ENCODE measurements around the gene MYZAP. TPM values are rescaled to one million over a fixed set of nuclear protein-coding genes. Genes with fewer than 3 reads are reported as not detected.
A peak's percentile ranks its signal among the peaks of the same experiment; 100 is the strongest.

MYZAP gene
- total RNA-seq, 1 donor from 2014 or later, result not detected

GRCh38 chr15:57676585-57676984 lies 84.9 kb downstream of the MYZAP start:
- H3K36me3 Mint-ChIP-seq (ENCODE audit: low read depth), result no peaks in the 10 kb centered on the region
- intact Hi-C loops (cut with micrococcal nuclease), result no loop called here

GRCh38 chr15:57677204-57677603 lies 85.5 kb downstream of the MYZAP start:
- no peaks in the 10 kb centered on the region for H3K9me3 Mint-ChIP-seq
- intact Hi-C loops (cut with micrococcal nuclease), result no loop called here
- H3K4me1 Mint-ChIP-seq, result peaks cover 7% of the 10 kb centered on the region
- no peaks in the 10 kb centered on the region for H3K36me3 Mint-ChIP-seq (ENCODE audit: low read depth)
- no peak overlapping the region for H3K27ac Mint-ChIP-seq
- peaks cover 16% of the 10 kb centered on the region for H3K27me3 Mint-ChIP-seq
- no peak overlapping the region for H3K4me3 Mint-ChIP-seq
- DNase-seq, result peak; percentile 24

More at GRCh38 chr15:57676585-57676984, 84.9 kb downstream of the MYZAP start:
- peaks cover 7% of the 10 kb centered on the region for H3K4me1 Mint-ChIP-seq
- no peaks in the 10 kb centered on the region for H3K9me3 Mint-ChIP-seq
- peaks cover 21% of the 10 kb centered on the region for H3K27me3 Mint-ChIP-seq
- DNase-seq, result peak; percentile 15
- H3K4me3 Mint-ChIP-seq, result no peak overlapping the region
- H3K27ac Mint-ChIP-seq, result no peak overlapping the region

GRCh38 chr15:57680021-57680420 lies 88.3 kb downstream of the MYZAP start:
- intact Hi-C loops (cut with micrococcal nuclease), result no loop called here
- DNase-seq, result peak; percentile 37
- H3K27ac Mint-ChIP-seq, result peak overlapping the region; percentile 8
- H3K27me3 Mint-ChIP-seq, result peaks cover 4% of the 10 kb centered on the region
- no peaks in the 10 kb centered on the region for H3K36me3 Mint-ChIP-seq (ENCODE audit: low read depth)
- H3K9me3 Mint-ChIP-seq, result no peaks in the 10 kb centered on the region
- peaks cover 7% of the 10 kb centered on the region for H3K4me1 Mint-ChIP-seq
- H3K4me3 Mint-ChIP-seq, result peak overlapping the region; percentile 4

- peak; percentile 40 for DNase-seq
- Mint-ChIP-seq H3K36me3 (ENCODE audit: low read depth) (no peaks in the 10 kb centered on the region), H3K4me3 (no peak overlapping the region), H3K4me1 (peaks cover 7% of the 10 kb centered on the region), H3K27me3 (no peaks in the 10 kb centered on the region), H3K27ac (no peak overlapping the region), H3K9me3 (no peaks in the 10 kb centered on the region)
- intact Hi-C loops (cut with micrococcal nuclease), result no loop called here
Observed at GRCh38 chr15:57681011-57681410, 89.3 kb downstream of the MYZAP start.

- Mint-ChIP-seq H3K27me3 (no peaks in the 10 kb centered on the region), H3K9me3 (no peaks in the 10 kb centered on the region), H3K4me3 (no peak overlapping the region), H3K27ac (no peak overlapping the region), H3K36me3 (ENCODE audit: low read depth) (no peaks in the 10 kb centered on the region), H3K4me1 (peaks cover 7% of the 10 kb centered on the region)
- no peak for DNase-seq
- intact Hi-C loops (cut with micrococcal nuclease), result no loop called here
Observed at GRCh38 chr15:57683481-57683880, 91.8 kb downstream of the MYZAP start.

- Mint-ChIP-seq H3K9me3 (no peaks in the 10 kb centered on the region), H3K27ac (no peak overlapping the region), H3K4me3 (no peak overlapping the region), H3K4me1 (peaks cover 7% of the 10 kb centered on the region), H3K36me3 (ENCODE audit: low read depth) (no peaks in the 10 kb centered on the region), H3K27me3 (no peaks in the 10 kb centered on the region)
- intact Hi-C loops (cut with micrococcal nuclease), result no loop called here
- peak; percentile 50 for DNase-seq
Observed at GRCh38 chr15:57684491-57685151, 92.9 kb downstream of the MYZAP start.

DNA sequence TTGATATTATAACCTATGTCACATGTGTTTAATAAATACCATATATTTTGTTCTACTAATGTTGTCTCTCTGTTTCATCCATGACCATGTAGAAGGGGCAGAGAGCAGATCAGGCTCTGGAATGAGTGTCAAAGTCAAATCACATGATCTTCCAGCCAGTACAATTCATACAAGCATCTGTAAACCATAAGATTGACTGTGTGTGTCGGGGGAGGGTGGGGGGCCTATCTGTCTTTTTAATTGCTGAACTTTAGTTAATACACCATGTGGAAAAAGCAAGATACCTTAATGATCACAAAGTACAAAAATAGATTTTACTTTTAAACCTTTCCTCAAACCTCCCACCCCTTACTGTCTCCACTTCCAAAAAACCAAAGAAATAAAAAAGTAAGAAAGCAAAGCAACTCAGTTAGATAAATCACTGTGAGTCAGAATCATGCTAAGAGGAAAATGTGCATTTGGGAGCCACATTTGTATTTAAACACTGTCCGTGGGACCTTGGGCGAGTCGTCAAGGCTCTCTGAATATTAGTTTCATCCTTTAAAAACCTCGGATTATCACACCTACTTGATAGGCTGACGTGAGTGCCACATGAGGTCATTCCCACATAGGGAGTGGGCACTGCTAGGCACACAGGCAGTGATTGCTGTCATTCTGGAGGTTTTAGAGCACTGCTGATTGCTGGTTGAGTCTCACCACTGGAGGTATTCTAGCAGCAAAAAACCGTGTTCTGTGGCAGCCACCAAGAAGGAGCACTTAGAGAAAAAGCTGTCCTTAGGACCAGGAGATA lies 93.8 kb downstream of the MYZAP start:
- Mint-ChIP-seq H3K36me3 (ENCODE audit: low read depth) (no peaks in the 10 kb centered on the region), H3K27me3 (no peaks in the 10 kb centered on the region), H3K4me1 (peaks cover 1% of the 10 kb centered on the region), H3K27ac (no peak overlapping the region), H3K9me3 (no peaks in the 10 kb centered on the region), H3K4me3 (no peak overlapping the region)
- peak; percentile 34 for DNase-seq
- intact Hi-C loops (cut with micrococcal nuclease), result no loop called here

DNA sequence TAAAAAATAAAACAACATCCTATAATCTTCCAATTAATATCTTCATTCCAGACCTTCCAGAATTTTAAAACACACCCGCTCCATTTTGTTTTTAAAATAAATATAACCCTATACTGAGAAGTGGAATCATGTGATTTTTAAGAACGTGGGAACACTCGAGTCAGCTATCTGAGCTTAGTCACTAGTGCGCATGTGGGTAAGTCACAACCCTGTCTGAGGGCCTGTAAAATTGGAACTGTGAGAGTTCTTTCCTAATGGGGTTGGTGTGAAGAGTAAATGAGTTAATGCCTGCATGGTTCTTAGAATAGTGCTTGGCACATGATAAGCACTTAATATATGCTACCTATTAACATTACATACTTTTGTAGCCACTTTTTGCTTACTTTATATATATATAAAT lies 95.0 kb downstream of the MYZAP start:
- no peaks in the 10 kb centered on the region for H3K36me3 Mint-ChIP-seq (ENCODE audit: low read depth)
- peak; percentile 45 for DNase-seq
- H3K9me3 Mint-ChIP-seq, result no peaks in the 10 kb centered on the region
- intact Hi-C loops (cut with micrococcal nuclease), result no loop called here
- no peaks in the 10 kb centered on the region for H3K4me1 Mint-ChIP-seq
- peaks cover under 1% of the 10 kb centered on the region for H3K27me3 Mint-ChIP-seq
- no peak overlapping the region for H3K4me3 Mint-ChIP-seq
- no peak overlapping the region for H3K27ac Mint-ChIP-seq

- peak; percentile 45 for DNase-seq
- no peaks in the 10 kb centered on the region for H3K36me3 Mint-ChIP-seq (ENCODE audit: low read depth)
- no peaks in the 10 kb centered on the region for H3K4me1 Mint-ChIP-seq
- H3K27ac Mint-ChIP-seq, result no peak overlapping the region
- H3K9me3 Mint-ChIP-seq, result no peaks in the 10 kb centered on the region
- intact Hi-C loops (cut with micrococcal nuclease), result no loop called here
- H3K4me3 Mint-ChIP-seq, result no peak overlapping the region
- H3K27me3 Mint-ChIP-seq, result peaks cover 5% of the 10 kb centered on the region
Observed at GRCh38 chr15:57690341-57690966, 98.8 kb downstream of the MYZAP start.

- intact Hi-C loops (cut with micrococcal nuclease), result no loop called here
- no peaks in the 10 kb centered on the region for H3K4me1 Mint-ChIP-seq
- DNase-seq, result no peak
- H3K27me3 Mint-ChIP-seq, result peaks cover 8% of the 10 kb centered on the region
- H3K27ac Mint-ChIP-seq, result no peak overlapping the region
- H3K9me3 Mint-ChIP-seq, result no peaks in the 10 kb centered on the region
- H3K36me3 Mint-ChIP-seq (ENCODE audit: low read depth), result no peaks in the 10 kb centered on the region
- no peak overlapping the region for H3K4me3 Mint-ChIP-seq
Observed at GRCh38 chr15:57691082-57691481, 99.4 kb downstream of the MYZAP start.

- no peaks in the 10 kb centered on the region for H3K36me3 Mint-ChIP-seq (ENCODE audit: low read depth)
- H3K4me3 Mint-ChIP-seq, result no peak overlapping the region
- H3K27me3 Mint-ChIP-seq, result peaks cover 14% of the 10 kb centered on the region
- intact Hi-C loops (cut with micrococcal nuclease), result no loop called here
- DNase-seq, result no peak
- H3K9me3 Mint-ChIP-seq, result no peaks in the 10 kb centered on the region
- H3K27ac Mint-ChIP-seq, result no peak overlapping the region
- no peaks in the 10 kb centered on the region for H3K4me1 Mint-ChIP-seq
Observed at GRCh38 chr15:57692709-57693108, 101.0 kb downstream of the MYZAP start.

DNA sequence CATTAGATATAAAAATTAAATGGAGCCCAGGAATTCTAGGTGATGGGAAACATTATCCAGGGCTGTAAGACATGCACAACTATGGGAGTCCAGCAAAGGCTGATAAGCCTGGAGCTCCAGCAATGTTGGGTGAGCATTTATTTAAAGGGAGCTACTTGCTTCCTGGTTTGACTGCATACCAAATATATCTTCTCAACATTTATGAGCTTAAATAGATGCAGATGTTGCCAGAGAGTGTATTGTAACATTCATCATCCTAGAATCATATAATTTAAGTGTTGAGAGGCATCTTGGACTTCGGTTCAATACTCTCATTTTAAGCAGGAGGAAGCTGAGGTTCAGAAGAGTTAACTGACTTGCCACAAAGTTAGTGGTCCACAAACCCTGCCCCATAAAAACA lies 102.6 kb downstream of the MYZAP start:
- Mint-ChIP-seq H3K36me3 (ENCODE audit: low read depth) (no peaks in the 10 kb centered on the region), H3K4me3 (no peak overlapping the region), H3K27ac (no peak overlapping the region), H3K27me3 (peaks cover 26% of the 10 kb centered on the region), H3K9me3 (no peaks in the 10 kb centered on the region), H3K4me1 (no peaks in the 10 kb centered on the region)
- peak; percentile 22 for DNase-seq
- intact Hi-C loops (cut with micrococcal nuclease), result no loop called here

- Mint-ChIP-seq H3K4me1 (no peaks in the 10 kb centered on the region), H3K27ac (no peak overlapping the region), H3K9me3 (no peaks in the 10 kb centered on the region), H3K36me3 (ENCODE audit: low read depth) (no peaks in the 10 kb centered on the region), H3K4me3 (no peak overlapping the region), H3K27me3 (peaks cover 31% of the 10 kb centered on the region)
- intact Hi-C loops (cut with micrococcal nuclease), result no loop called here
- peak; percentile 19 for DNase-seq
Observed at GRCh38 chr15:57696146-57696545, 104.4 kb downstream of the MYZAP start.

DNA sequence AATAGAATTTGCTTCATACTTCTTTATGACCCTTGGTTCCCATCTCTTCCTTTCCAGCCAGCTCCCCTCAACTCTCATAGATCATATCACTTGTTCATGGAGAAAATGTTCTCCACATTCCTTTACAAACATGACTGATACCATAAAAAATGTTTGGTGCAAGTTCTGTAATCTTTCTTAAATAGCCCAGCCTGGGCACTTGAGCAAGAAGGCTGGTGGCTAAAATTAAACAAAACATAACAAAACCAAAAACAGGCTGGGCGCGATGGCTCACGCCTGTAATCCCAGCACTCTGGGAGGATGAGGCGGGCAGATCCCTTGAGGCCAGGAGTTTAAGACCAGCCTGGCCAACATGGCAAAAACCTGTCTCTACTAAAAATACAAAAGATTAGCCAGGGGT lies 105.9 kb downstream of the MYZAP start:
- intact Hi-C loops (cut with micrococcal nuclease), result no loop called here
- Mint-ChIP-seq H3K27ac (no peak overlapping the region), H3K9me3 (no peaks in the 10 kb centered on the region), H3K27me3 (peaks cover 35% of the 10 kb centered on the region), H3K4me3 (no peak overlapping the region), H3K4me1 (no peaks in the 10 kb centered on the region), H3K36me3 (ENCODE audit: low read depth) (no peaks in the 10 kb centered on the region)
- peak; percentile 25 for DNase-seq

Data from activated CD4-positive, alpha-beta T cell treated with anti-CD3 and anti-CD28 coated beads, Interleukin-2, amount 10 ng/mL, durations not matched to agents 24 days and 14 days (primary cell).